Adrenal gland (tissue), 5 donors: Measurements from ENCODE around the gene HSFX2.
"Not testable (repeated sequence)": the region's sequence is repeated elsewhere in the genome, so short reads cannot be mapped to it uniquely, and the experiment has no call there.

Experiments used
- POLR2A ChIP-seq, 2 donors: fragments of 450-650 bp; IDR thresholded peaks; one replicate each; pipeline ENCODE4 v1.6.1; 2017; ENCODE audit warnings: antibody characterized with exemption in 2 of 2, mild to moderate bottlenecking in 2 of 2, moderate library complexity in 1 of 2
- TF ChIP-seq, protein P1 (sequence below), 6 experiments: fragments of 450-650 bp in 4 of 6; fragments of 200-600 bp in 2 of 6; sonication (generic) in 1 of 6; IDR thresholded peaks; 1 replicate in 5 of 6; 2 replicates in 1 of 6; pipeline versions ENCODE4 v1.5.1 to v1.8.0; 2016 to 2021; ENCODE audit warnings: antibody characterized with exemption in 6 of 6, mild to moderate bottlenecking in 2 of 6, moderate library complexity in 1 of 6
- donor health status: DM: no; HTN: no; CAD: no.

DNA sequence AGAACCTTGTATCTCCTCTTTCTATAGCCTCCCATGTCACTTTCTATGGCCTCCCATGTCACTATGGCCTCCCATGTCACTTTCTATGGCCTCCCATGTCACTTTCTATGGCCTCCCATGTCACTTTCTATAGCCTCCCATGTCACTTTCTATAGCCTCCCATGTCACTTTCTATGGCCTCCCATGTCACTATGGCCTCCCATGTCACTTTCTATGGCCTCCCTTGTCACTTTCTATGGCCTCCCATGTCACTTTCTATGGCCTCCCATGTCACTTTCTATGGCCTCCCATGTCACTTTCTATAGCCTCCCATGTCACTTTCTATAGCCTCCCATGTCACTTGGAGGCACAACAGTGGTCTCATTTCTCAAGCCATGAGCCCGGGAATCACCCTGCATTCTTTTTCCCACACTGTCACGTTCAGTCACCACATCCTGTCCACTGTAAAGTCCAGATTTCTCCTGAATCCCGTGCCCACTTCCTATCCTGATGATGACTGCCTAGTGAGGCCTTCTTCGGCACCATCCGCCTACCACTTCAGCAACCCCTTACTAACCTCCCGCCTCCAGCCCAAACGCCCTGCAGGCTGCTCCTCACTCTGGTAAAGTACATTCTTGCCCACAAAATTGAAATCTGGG is 10.3 kb upstream of the HSFX2 start:
- TF ChIP-seq POLR2A (IDR thresholded peaks at IDR 0.05), result not testable (repeated sequence)
- TF ChIP-seq, protein P1, sequence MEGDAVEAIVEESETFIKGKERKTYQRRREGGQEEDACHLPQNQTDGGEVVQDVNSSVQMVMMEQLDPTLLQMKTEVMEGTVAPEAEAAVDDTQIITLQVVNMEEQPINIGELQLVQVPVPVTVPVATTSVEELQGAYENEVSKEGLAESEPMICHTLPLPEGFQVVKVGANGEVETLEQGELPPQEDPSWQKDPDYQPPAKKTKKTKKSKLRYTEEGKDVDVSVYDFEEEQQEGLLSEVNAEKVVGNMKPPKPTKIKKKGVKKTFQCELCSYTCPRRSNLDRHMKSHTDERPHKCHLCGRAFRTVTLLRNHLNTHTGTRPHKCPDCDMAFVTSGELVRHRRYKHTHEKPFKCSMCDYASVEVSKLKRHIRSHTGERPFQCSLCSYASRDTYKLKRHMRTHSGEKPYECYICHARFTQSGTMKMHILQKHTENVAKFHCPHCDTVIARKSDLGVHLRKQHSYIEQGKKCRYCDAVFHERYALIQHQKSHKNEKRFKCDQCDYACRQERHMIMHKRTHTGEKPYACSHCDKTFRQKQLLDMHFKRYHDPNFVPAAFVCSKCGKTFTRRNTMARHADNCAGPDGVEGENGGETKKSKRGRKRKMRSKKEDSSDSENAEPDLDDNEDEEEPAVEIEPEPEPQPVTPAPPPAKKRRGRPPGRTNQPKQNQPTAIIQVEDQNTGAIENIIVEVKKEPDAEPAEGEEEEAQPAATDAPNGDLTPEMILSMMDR (IDR thresholded peaks at IDR 0.05), result not testable (repeated sequence)
